ENCODE data around the gene CACHD1.

DNA sequence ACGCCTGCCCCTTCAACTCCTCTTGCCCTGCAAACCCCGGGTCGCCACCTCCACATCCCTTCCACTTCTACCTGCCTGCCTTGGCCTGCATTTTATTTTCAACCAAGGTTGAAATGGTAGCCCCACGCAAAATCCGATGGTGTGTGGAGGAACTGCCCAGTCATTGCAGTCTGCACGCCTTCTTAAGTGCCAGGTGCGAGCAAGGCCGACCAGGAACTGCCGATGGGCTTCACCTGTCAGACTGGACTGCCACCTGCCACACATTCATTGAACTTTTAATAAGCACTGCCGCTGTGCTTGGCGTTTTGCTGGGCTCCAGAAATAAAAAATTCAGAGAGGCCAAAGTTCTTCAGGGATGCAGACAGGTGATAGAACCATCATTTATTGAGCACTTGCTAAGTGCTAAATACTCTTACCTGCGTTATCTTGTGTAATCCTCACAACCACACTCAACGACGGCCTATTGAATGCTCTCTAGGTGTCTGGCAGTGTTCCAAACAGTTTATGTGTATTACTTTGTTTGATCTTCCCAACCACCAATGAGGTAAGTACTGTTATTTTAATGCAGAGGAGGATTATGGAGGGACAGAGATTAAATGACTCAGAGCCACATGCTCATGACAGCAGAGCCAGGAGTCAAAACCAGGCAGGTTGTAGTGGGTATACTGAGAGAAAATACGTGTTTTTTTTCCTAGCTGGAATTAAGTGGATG, 36.2 kb downstream of the CACHD1 start:
- TF ChIP-seq MXI1 (IDR thresholded peaks at IDR 0.05; ENCODE audit: borderline replicate concordance, low read depth, low read length) = no peak
- no peak for TF ChIP-seq ELK1 (IDR thresholded peaks at IDR 0.05; ENCODE audit: borderline replicate concordance, low read depth, low read length)
- TF ChIP-seq, protein P1, sequence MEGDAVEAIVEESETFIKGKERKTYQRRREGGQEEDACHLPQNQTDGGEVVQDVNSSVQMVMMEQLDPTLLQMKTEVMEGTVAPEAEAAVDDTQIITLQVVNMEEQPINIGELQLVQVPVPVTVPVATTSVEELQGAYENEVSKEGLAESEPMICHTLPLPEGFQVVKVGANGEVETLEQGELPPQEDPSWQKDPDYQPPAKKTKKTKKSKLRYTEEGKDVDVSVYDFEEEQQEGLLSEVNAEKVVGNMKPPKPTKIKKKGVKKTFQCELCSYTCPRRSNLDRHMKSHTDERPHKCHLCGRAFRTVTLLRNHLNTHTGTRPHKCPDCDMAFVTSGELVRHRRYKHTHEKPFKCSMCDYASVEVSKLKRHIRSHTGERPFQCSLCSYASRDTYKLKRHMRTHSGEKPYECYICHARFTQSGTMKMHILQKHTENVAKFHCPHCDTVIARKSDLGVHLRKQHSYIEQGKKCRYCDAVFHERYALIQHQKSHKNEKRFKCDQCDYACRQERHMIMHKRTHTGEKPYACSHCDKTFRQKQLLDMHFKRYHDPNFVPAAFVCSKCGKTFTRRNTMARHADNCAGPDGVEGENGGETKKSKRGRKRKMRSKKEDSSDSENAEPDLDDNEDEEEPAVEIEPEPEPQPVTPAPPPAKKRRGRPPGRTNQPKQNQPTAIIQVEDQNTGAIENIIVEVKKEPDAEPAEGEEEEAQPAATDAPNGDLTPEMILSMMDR (conservative IDR thresholded peaks at IDR 0.05; ENCODE audit: low read depth, low read length) = no peak
- no peak for TF ChIP-seq MAZ (IDR thresholded peaks at IDR 0.05; ENCODE audit: borderline replicate concordance, low read depth, low read length)
- TF ChIP-seq POLR2A (IDR thresholded peaks at IDR 0.05; ENCODE audit: low read depth, low read length) = no peak
- TF ChIP-seq RCOR1 (IDR thresholded peaks at IDR 0.05; ENCODE audit: insufficient replicate concordance, low read length) = no peak
- TF ChIP-seq MAFK (IDR thresholded peaks at IDR 0.05; ENCODE audit: low read depth, low read length) = no peak
- no peak for TF ChIP-seq BHLHE40 (IDR thresholded peaks at IDR 0.05; ENCODE audit: low read depth, low read length)
- TF ChIP-seq RAD21 (IDR thresholded peaks at IDR 0.05; ENCODE audit: low read length) = no peak
- no peak for TF ChIP-seq RFX5 (IDR thresholded peaks at IDR 0.05; ENCODE audit: low read depth, low read length)
